ENCODE measurements around the gene WDR91. TPM values are rescaled to one million over a fixed set of nuclear protein-coding genes. Genes with fewer than 3 reads are reported as not detected.
A peak's percentile ranks its signal among the peaks of the same experiment; 100 is the strongest.
"Not testable (repeated sequence)": the region's sequence is repeated elsewhere in the genome, so short reads cannot be mapped to it uniquely, and the experiment has no call there.

Gene WDR91
- total and polyA plus RNA-seq, 2 donors (not counting 3 experiments of a cell fraction or from before 2014, with no cell fraction given): 6.7 to 7.0 TPM

DNA sequence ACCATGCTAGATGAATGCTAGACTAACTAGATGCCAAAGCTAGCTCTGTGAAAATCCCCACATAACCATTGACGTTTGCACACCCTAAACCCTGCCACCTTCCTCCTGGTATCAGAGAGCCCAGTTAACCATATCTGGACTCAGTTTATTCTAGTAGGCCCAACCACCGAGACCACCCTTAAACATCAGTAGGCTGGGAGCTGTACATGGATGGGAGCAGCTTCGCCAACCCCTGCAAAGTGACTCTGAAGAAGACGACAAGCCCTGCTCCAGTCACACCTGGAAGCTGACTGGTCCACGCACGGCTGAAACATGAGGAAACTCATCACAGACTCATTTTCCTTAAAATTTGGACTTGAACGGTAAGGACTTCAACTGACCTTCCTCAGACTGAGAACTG is 36.4 kb downstream of the WDR91 start:
- no peak overlapping the region for H3K4me2 ChIP-seq (ENCODE audit: insufficient read depth, low read length)
- H4K20me1 ChIP-seq (replicated peaks; ENCODE audit: control insufficient read depth, extremely low read depth, insufficient read depth, low read length): no peaks in the 10 kb centered on the region
- intact Hi-C loops (cut with micrococcal nuclease): loop anchor here (5.0 kb wide), 4 partner anchors 208 to 563 kb away; no protein-coding TSS in a partner anchor
- TF ChIP-seq FOS (IDR thresholded peaks at IDR 0.05; ENCODE audit: borderline replicate concordance, insufficient read depth, low read length) (no peak), JUN (IDR thresholded peaks at IDR 0.05; ENCODE audit: borderline replicate concordance, insufficient read depth, insufficient read length, low read depth) (no peak), MYC (IDR thresholded peaks at IDR 0.05; ENCODE audit: low read depth, low read length) (no peak), GATA2 (IDR thresholded peaks at IDR 0.05; ENCODE audit: insufficient read depth, insufficient read length, low read depth, low read length) (no peak), POLR2A (IDR thresholded peaks at IDR 0.05; ENCODE audit: low read depth, low read length) (no peak)
- TF ChIP-seq, protein P1, sequence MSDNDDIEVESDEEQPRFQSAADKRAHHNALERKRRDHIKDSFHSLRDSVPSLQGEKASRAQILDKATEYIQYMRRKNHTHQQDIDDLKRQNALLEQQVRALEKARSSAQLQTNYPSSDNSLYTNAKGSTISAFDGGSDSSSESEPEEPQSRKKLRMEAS (IDR thresholded peaks at IDR 0.05; ENCODE audit: insufficient read depth, insufficient read length): no peak
- TF ChIP-seq, protein P2, sequence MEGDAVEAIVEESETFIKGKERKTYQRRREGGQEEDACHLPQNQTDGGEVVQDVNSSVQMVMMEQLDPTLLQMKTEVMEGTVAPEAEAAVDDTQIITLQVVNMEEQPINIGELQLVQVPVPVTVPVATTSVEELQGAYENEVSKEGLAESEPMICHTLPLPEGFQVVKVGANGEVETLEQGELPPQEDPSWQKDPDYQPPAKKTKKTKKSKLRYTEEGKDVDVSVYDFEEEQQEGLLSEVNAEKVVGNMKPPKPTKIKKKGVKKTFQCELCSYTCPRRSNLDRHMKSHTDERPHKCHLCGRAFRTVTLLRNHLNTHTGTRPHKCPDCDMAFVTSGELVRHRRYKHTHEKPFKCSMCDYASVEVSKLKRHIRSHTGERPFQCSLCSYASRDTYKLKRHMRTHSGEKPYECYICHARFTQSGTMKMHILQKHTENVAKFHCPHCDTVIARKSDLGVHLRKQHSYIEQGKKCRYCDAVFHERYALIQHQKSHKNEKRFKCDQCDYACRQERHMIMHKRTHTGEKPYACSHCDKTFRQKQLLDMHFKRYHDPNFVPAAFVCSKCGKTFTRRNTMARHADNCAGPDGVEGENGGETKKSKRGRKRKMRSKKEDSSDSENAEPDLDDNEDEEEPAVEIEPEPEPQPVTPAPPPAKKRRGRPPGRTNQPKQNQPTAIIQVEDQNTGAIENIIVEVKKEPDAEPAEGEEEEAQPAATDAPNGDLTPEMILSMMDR (IDR thresholded peaks at IDR 0.05; ENCODE audit: extremely low read depth in 1 of 2, insufficient read depth in 1 of 2, low read depth in 1 of 2, low read length in 2 of 2): no peak
- no peaks in the 10 kb centered on the region for H3K27me3 ChIP-seq (ENCODE audit: control insufficient read depth in 2 of 2, insufficient read depth in 2 of 2, low read length in 2 of 2)
- no peaks in the 10 kb centered on the region for H3K9me1 ChIP-seq (replicated peaks; ENCODE audit: control insufficient read depth, extremely low read depth, insufficient read depth, low read length)
- no TSS peak for BruUV-seq (replicated peaks)
- no peaks in the 10 kb centered on the region for H3K36me3 ChIP-seq (ENCODE audit: control insufficient read depth in 2 of 2, extremely low read depth in 1 of 2, insufficient read depth in 2 of 2, low read length in 2 of 2)
- peaks cover 3% of the 10 kb centered on the region for H3K9me3 ChIP-seq (replicated peaks; ENCODE audit: control insufficient read depth, insufficient read depth, low read length)
- dilution Hi-C loops (cut with MboI; ENCODE audit: extremely low pct_ligation_motif_present, low sequenced_read_pairs): no loop called here
- no peak overlapping the region for H3K4me3 ChIP-seq (replicated peaks in 1 of 3; ENCODE audit: insufficient read depth in 1 of 3, low read depth in 1 of 3, low read length in 3 of 3)
- H3K79me2 ChIP-seq (ENCODE audit: control insufficient read depth, insufficient read depth, low read length): no peaks in the 10 kb centered on the region
- ChIA-PET CTCF (no interaction called here), POLR2A (no interaction called here)
- no peaks in the 10 kb centered on the region for H3K4me1 ChIP-seq (ENCODE audit: control insufficient read depth, extremely low read depth, insufficient read depth, low read length)
- no peak overlapping the region for H2AFZ ChIP-seq (ENCODE audit: low read depth, low read length)
- no peak overlapping the region for H3K27ac ChIP-seq (ENCODE audit: insufficient read depth, low read depth, low read length)
- FAIRE-seq: no peak
- DNase-seq (ENCODE audit: low read depth, low spot score): no peak
- no peak overlapping the region for H3K9ac ChIP-seq (replicated peaks; ENCODE audit: extremely low read depth, insufficient read depth, low read length)

DNA sequence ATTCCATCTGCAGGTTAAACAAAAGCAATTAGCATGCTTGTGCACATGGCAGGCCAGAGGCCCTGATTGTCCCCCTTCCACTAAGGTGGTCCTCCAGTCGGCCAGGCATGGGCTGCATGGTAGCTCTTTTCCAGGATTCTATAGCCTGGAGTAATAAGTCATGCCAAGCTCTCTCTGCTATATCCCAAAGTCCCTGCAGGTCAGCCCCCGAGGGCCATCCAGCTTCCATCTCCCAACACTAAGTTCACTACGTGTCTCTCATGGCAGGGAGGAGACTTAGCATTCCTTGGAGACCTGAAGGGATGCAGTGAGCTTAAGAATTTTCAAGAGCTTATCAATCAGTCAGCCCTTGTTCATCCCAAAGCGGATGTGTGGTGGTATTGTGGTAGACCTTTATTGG is 37.4 kb downstream of the WDR91 start:
- POLR2A ChIA-PET; H3K27ac ChIP-seq (ENCODE audit: insufficient read depth, low read depth, low read length); dilution Hi-C loops (cut with MboI; ENCODE audit: extremely low pct_ligation_motif_present, low sequenced_read_pairs); H3K79me2 ChIP-seq (ENCODE audit: control insufficient read depth, insufficient read depth, low read length); H3K9ac ChIP-seq (replicated peaks; ENCODE audit: extremely low read depth, insufficient read depth, low read length); H3K4me3 ChIP-seq (replicated peaks in 1 of 3; ENCODE audit: insufficient read depth in 1 of 3, low read depth in 1 of 3, low read length in 3 of 3); BruUV-seq (replicated peaks); DNase-seq (ENCODE audit: low read depth, low spot score); H3K4me1 ChIP-seq (ENCODE audit: control insufficient read depth, extremely low read depth, insufficient read depth, low read length); H4K20me1 ChIP-seq (replicated peaks; ENCODE audit: control insufficient read depth, extremely low read depth, insufficient read depth, low read length); H3K9me3 ChIP-seq (replicated peaks; ENCODE audit: control insufficient read depth, insufficient read depth, low read length); H3K36me3 ChIP-seq (ENCODE audit: control insufficient read depth in 2 of 2, extremely low read depth in 1 of 2, insufficient read depth in 2 of 2, low read length in 2 of 2); FAIRE-seq; CTCF ChIA-PET; H2AFZ ChIP-seq (ENCODE audit: low read depth, low read length); H3K4me2 ChIP-seq (ENCODE audit: insufficient read depth, low read length); H3K27me3 ChIP-seq (ENCODE audit: control insufficient read depth in 2 of 2, insufficient read depth in 2 of 2, low read length in 2 of 2); H3K9me1 ChIP-seq (replicated peaks; ENCODE audit: control insufficient read depth, extremely low read depth, insufficient read depth, low read length): not testable (repeated sequence)
- intact Hi-C loops (cut with micrococcal nuclease): loop anchor here (5.0 kb wide), 4 partner anchors 207 to 562 kb away; no protein-coding TSS in a partner anchor

DNA sequence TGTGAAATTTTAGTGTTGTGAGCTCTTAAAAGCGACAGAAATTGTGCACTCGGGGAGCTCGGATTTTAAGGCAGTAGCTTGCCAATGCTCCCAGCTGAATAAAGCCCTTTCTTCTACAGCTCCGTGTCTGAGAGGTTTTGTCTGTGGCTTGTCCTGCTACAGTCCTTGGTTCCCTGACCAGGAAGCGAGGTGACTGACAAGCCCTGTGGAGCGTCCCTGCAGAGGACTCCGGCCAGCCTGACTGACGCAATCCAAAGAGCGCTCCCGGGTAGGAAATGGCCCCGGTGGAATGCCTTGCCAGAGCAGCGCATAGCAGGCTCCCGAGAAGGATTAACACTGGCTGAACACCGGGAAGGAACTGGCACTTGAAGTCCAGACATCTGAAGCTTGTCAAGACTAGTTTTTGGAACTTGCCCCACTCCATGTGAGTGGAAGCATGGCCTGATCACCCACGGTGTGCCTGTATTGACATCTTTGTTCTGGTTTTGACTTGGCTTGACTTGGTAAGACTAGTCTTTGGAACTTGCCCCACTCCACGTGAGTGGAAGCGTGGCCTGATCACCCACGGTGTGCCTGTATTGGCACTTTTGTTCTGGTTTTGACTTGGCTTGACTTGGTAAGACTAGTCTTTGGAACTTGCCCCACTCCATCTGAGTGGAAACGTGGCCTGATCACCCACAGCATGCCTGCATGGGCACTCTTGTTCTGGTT is 39.6 kb downstream of the WDR91 start:
- BruUV-seq (replicated peaks); H3K4me3 ChIP-seq (replicated peaks in 1 of 3; ENCODE audit: insufficient read depth in 1 of 3, low read depth in 1 of 3, low read length in 3 of 3); H4K20me1 ChIP-seq (replicated peaks; ENCODE audit: control insufficient read depth, extremely low read depth, insufficient read depth, low read length); FAIRE-seq; H3K36me3 ChIP-seq (ENCODE audit: control insufficient read depth in 2 of 2, extremely low read depth in 1 of 2, insufficient read depth in 2 of 2, low read length in 2 of 2); H3K9me3 ChIP-seq (replicated peaks; ENCODE audit: control insufficient read depth, insufficient read depth, low read length); H3K9ac ChIP-seq (replicated peaks; ENCODE audit: extremely low read depth, insufficient read depth, low read length); H3K9me1 ChIP-seq (replicated peaks; ENCODE audit: control insufficient read depth, extremely low read depth, insufficient read depth, low read length); H3K4me2 ChIP-seq (ENCODE audit: insufficient read depth, low read length); dilution Hi-C loops (cut with MboI; ENCODE audit: extremely low pct_ligation_motif_present, low sequenced_read_pairs); H3K27ac ChIP-seq (ENCODE audit: insufficient read depth, low read depth, low read length); POLR2A ChIA-PET; H3K27me3 ChIP-seq (ENCODE audit: control insufficient read depth in 2 of 2, insufficient read depth in 2 of 2, low read length in 2 of 2); H3K79me2 ChIP-seq (ENCODE audit: control insufficient read depth, insufficient read depth, low read length): not testable (repeated sequence)
- peaks cover 16% of the 10 kb centered on the region for H3K4me1 ChIP-seq (ENCODE audit: control insufficient read depth, extremely low read depth, insufficient read depth, low read length)
- intact Hi-C loops (cut with micrococcal nuclease): loop anchor here (2.0 to 5.0 kb wide), 5 partner anchors 23 to 559 kb away; partner anchors contain the start of gene TMEM140
- peak; percentile 17 for DNase-seq (ENCODE audit: low read depth, low spot score)
- CTCF ChIA-PET: interaction anchor here (1.0 to 3.8 kb wide), 8 partner anchors 24 to 485 kb away, joined by 4 to 45 read pairs (median 8); partner anchors contain the start of genes AGBL3, TMEM140 and WDR91
- H2AFZ ChIP-seq (ENCODE audit: low read depth, low read length): peak overlapping the region; percentile 23

Data from endothelial cell of umbilical vein (primary cell).